GM12872 (cell line): ENCODE measurements around the gene EPO.

Experiments used
- TF ChIP-seq, protein P1 (sequence below): IDR thresholded peaks from 3 replicates; pipeline ENCODE4 v1.5.1; 2011; ENCODE audit warnings: low read depth, mild to moderate bottlenecking, low read length, moderate library complexity; ENCODE audit not compliant: insufficient read depth

Gene EPO

DNA sequence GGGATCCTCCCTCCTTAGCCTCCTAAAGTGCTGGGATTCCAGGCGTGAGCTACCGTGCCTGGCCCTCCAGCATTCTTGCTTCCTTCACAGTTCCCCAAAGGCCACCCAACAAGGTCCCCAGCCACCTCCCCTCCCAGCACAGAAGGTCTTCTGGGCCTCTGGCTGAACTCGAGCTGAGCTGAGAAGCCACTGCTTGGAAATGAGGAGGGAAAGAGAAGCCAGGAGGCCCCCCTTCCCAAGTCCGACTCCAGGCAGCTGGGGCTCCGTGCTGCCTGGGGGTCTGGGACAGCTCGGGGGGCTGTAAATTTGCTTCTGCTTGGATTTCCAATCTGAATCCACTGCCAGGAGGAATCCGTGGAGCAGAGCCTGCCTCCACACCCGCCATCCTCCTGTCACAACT lies 5.5 kb upstream of the EPO start:
- TF ChIP-seq, protein P1, sequence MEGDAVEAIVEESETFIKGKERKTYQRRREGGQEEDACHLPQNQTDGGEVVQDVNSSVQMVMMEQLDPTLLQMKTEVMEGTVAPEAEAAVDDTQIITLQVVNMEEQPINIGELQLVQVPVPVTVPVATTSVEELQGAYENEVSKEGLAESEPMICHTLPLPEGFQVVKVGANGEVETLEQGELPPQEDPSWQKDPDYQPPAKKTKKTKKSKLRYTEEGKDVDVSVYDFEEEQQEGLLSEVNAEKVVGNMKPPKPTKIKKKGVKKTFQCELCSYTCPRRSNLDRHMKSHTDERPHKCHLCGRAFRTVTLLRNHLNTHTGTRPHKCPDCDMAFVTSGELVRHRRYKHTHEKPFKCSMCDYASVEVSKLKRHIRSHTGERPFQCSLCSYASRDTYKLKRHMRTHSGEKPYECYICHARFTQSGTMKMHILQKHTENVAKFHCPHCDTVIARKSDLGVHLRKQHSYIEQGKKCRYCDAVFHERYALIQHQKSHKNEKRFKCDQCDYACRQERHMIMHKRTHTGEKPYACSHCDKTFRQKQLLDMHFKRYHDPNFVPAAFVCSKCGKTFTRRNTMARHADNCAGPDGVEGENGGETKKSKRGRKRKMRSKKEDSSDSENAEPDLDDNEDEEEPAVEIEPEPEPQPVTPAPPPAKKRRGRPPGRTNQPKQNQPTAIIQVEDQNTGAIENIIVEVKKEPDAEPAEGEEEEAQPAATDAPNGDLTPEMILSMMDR, result no peak

DNA sequence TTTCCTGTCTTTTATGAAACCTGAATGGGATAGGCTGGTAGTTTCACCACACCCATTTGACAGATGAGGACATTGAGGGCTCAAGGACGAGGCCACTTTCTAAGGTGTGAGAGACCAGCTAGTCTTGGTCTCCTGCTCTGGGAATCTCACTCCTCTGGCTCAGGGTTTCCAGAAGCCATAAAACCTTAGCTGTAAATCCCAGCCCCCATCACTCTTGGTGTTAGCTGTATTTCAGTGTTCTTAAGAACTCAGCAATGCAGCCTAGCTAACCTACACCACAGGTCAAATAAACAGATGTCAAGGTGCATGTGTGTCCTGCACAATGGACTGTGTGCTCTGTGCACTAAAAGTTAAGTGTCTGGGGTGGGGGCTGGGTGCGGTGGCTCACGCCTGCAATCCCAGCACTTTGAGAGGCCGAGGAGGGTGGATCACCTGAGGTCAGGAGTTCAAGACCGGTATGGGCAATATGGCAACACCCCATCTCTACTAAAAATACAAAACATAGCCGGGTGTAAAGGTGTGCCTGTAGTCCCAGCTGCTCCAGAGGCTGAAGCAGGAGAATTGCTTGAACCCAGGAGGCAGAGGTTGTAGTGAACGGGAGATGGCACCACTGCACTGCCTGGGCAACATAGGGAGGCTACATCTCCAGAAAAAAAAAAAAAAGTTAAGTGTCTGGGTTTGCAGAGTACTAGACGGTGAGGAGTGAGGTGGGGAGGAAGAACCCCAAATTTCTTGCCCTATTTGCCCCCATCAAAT lies 567 bp upstream of the EPO start:
- TF ChIP-seq, protein P1, result no peak

DNA sequence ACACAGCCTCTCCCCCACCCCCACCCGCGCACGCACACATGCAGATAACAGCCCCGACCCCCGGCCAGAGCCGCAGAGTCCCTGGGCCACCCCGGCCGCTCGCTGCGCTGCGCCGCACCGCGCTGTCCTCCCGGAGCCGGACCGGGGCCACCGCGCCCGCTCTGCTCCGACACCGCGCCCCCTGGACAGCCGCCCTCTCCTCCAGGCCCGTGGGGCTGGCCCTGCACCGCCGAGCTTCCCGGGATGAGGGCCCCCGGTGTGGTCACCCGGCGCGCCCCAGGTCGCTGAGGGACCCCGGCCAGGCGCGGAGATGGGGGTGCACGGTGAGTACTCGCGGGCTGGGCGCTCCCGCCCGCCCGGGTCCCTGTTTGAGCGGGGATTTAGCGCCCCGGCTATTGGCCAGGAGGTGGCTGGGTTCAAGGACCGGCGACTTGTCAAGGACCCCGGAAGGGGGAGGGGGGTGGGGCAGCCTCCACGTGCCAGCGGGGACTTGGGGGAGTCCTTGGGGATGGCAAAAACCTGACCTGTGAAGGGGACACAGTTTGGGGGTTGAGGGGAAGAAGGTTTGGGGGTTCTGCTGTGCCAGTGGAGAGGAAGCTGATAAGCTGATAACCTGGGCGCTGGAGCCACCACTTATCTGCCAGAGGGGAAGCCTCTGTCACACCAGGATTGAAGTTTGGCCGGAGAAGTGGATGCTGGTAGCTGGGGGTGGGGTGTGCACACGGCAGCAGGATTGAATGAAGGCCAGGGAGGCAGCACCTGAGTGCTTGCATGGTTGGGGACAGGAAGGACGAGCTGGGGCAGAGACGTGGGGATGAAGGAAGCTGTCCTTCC lies 620 bp downstream of the EPO start:
- TF ChIP-seq, protein P1, result no peak

DNA sequence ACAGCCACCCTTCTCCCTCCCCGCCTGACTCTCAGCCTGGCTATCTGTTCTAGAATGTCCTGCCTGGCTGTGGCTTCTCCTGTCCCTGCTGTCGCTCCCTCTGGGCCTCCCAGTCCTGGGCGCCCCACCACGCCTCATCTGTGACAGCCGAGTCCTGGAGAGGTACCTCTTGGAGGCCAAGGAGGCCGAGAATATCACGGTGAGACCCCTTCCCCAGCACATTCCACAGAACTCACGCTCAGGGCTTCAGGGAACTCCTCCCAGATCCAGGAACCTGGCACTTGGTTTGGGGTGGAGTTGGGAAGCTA lies 1.2 kb downstream of the EPO start:
- TF ChIP-seq, protein P1, result no peak

DNA sequence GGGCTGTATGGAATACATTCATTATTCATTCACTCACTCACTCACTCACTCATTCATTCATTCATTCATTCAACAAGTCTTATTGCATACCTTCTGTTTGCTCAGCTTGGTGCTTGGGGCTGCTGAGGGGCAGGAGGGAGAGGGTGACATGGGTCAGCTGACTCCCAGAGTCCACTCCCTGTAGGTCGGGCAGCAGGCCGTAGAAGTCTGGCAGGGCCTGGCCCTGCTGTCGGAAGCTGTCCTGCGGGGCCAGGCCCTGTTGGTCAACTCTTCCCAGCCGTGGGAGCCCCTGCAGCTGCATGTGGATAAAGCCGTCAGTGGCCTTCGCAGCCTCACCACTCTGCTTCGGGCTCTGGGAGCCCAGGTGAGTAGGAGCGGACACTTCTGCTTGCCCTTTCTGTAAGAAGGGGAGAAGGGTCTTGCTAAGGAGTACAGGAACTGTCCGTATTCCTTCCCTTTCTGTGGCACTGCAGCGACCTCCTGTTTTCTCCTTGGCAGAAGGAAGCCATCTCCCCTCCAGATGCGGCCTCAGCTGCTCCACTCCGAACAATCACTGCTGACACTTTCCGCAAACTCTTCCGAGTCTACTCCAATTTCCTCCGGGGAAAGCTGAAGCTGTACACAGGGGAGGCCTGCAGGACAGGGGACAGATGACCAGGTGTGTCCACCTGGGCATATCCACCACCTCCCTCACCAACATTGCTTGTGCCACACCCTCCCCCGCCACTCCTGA lies 2.4 kb downstream of the EPO start:
- TF ChIP-seq, protein P1, result no peak

DNA sequence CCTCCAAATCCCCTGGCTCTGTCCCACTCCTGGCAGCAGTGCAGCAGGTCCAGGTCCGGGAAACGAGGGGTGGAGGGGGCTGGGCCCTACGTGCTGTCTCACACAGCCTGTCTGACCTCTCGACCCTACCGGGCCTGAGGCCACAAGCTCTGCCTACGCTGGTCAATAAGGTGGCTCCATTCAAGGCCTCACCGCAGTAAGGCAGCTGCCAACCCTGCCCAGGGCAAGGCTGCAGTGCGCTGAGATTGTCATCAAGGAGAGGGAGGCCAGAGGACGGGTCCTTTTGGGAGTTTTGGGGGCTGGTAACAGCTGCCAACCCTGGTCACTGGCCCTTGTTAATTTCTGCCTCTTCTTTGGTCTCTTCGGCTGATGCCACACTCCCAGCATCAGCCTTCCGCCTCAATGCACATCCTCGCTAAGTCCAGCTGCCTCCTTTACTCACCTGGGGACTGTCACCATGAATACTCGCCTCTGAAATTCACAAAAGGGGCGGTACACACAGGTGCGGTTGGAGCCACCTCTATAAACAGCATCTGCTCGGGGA lies 3.5 kb downstream of the EPO start:
- TF ChIP-seq, protein P1, result no peak

DNA sequence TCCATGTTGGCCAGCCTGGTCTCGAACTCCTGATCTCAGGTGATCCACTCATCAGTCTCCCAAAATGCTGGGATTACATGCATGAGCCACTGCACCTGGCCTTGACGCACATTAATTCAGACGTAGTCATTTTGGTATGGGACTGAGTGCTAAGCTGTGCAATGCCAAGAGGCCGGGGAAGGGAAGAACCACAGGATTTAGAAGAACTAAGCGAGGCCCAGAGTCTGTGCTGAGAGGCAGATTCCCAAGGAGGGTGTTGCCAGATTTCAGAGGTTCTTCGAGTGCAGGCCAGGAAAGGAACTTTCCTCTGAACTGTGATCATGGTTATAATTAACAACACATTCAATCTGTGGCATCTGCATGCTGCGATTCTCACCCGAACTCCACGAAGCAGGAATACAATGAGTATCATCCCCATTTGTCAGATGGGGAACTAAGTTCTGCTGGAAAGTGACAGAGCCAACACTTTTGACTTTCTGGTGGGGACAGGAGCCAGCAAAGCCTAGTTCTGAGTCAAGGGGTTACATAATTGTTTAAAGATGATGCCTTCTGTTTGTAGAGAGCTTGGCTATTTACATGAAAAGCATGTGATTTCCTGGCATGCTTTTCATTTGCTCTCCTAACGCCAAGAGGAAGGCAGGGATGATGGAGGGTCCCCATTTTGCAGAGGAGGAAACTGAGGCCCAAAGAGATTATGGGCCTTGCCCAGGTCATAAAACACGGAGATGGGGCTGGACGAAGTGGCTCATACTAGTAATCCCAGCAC lies 6.9 kb downstream of the EPO start:
- TF ChIP-seq, protein P1, result no peak
